ENCODE measurements around the gene ZNF410. TPM values are rescaled to one million over a fixed set of nuclear protein-coding genes. Genes with fewer than 3 reads are reported as not detected.
"Not testable (repeated sequence)": the region's sequence is repeated elsewhere in the genome, so short reads cannot be mapped to it uniquely, and the experiment has no call there.

Gene ZNF410
- total and polyA plus RNA-seq, 2 of the 8 experiments (the other 6 are each of a cell fraction or from before 2014, with no cell fraction given): 11.2 to 18.9 TPM

GRCh38 chr14:73886449-73887317 is at the start of gene ZNF410 (continued):
- TF ChIP-seq CEBPB (IDR thresholded peaks at IDR 0.05; ENCODE audit: low read depth, low read length) (no peak), SIN3A (conservative IDR thresholded peaks at IDR 0.05 in 1 of 2, IDR thresholded peaks at IDR 0.05 in 1 of 2; ENCODE audit: low read depth in 1 of 2, low read length in 2 of 2) (peak in 1 of 2 experiments; percentile 80; a peak in 2 of 4 replicates), BRCA1 (IDR thresholded peaks at IDR 0.05; ENCODE audit: low read depth, low read length) (no peak), HDAC6 (IDR thresholded peaks at IDR 0.05; ENCODE audit: low read depth, low read length) (no peak), RBBP5 (IDR thresholded peaks at IDR 0.05; ENCODE audit: borderline replicate concordance, low read depth, low read length) (peak; percentile 60; the same call in 1 of the 2 replicates)

GRCh38 chr14:73838293-73839034 is 48.2 kb upstream of the ZNF410 start:
- not testable (repeated sequence) for H4K8ac ChIP-seq (ENCODE audit: extremely low read depth, insufficient read depth, low read length); H2BK120ac ChIP-seq (replicated peaks; ENCODE audit: low read depth, low read length); H3K4me3 ChIP-seq (ENCODE audit: extremely low read depth in 1 of 4, insufficient read depth in 2 of 4, low read depth in 3 of 4, low read length in 4 of 4); H2AFZ ChIP-seq (ENCODE audit: low read length); H3K9ac ChIP-seq (replicated peaks in 1 of 4; ENCODE audit: extremely low read depth in 1 of 4, low read depth in 3 of 4, low read length in 3 of 4); H4K20me1 ChIP-seq (replicated peaks in 1 of 2; ENCODE audit: control insufficient read depth in 1 of 2, insufficient read depth in 2 of 2, low read length in 2 of 2); H3K9me3 ChIP-seq (ENCODE audit: insufficient read depth in 2 of 2, low read depth in 1 of 2, low read length in 1 of 2); H3K36me3 ChIP-seq (ENCODE audit: control insufficient read depth in 2 of 4, insufficient read depth in 4 of 4, low read length in 3 of 4); H3K79me1 ChIP-seq (ENCODE audit: low read depth, low read length); H3K27me3 ChIP-seq (replicated peaks in 1 of 4; ENCODE audit: control insufficient read depth in 3 of 4, extremely low read depth in 1 of 4, insufficient read depth in 3 of 4, low read length in 3 of 4); H3K23ac ChIP-seq (ENCODE audit: insufficient read length); H4K5ac ChIP-seq (ENCODE audit: insufficient read length, low read depth, low read length); H2BK15ac ChIP-seq (ENCODE audit: low read length); DNase-seq (ENCODE audit: low read depth in 1 of 2, low spot score in 2 of 2); H3K14ac ChIP-seq (ENCODE audit: insufficient read length); H3K23me2 ChIP-seq (ENCODE audit: low read depth, low read length); H3K18ac ChIP-seq (ENCODE audit: extremely low read depth, low read length); H3K27ac ChIP-seq (ENCODE audit: low read depth, low read length); H2BK20ac ChIP-seq (ENCODE audit: low read length); FAIRE-seq; H4K91ac ChIP-seq (replicated peaks; ENCODE audit: insufficient read length, low read length); H3K79me2 ChIP-seq (ENCODE audit: control insufficient read depth in 1 of 2, insufficient read depth in 2 of 2, low read length in 2 of 2); H2BK5ac ChIP-seq (ENCODE audit: low read depth, low read length); H2BK12ac ChIP-seq (ENCODE audit: low read depth, low read length); H3K56ac ChIP-seq (replicated peaks; ENCODE audit: insufficient read length, low read depth, low read length); H2AK5ac ChIP-seq (ENCODE audit: low read depth, low read length); H3K4ac ChIP-seq (replicated peaks; ENCODE audit: insufficient read length, low read depth, low read length); H3K4me2 ChIP-seq (ENCODE audit: insufficient read depth in 1 of 2, low read depth in 2 of 2, low read length in 2 of 2)
- ChIA-PET POLR2A (ENCODE audit: partially characterized antibody) (interaction anchor here (0.6 to 1.3 kb wide), 3 partner anchors 9 to 66 kb away, joined by 3 to 6 read pairs (median 3); partner anchors contain the start of gene PTGR2), CTCF (ENCODE audit: partially characterized antibody) (interaction anchor here (2.0 to 2.1 kb wide), 2 partner anchors 12 to 110 kb away, joined by 8 to 10 read pairs; no protein-coding TSS in a partner anchor)
- peaks cover 6 to 10% (median 8%) of the 10 kb centered on the region in 4 experiments; a peak in 6 of 7 replicates for H3K4me1 ChIP-seq (replicated peaks in 1 of 4; ENCODE audit: control insufficient read depth in 3 of 4, insufficient read depth in 4 of 4, low read length in 3 of 4)
- WGBS, 2 experiments (ENCODE audit: extremely low coverage in 1 of 2, insufficient coverage in 1 of 2, insufficient read length in 1 of 2, insufficient replicate concordance in 2 of 2, low coverage in 1 of 2, low lambda C conversion rate in 2 of 2, missing lambda C conversion rate in 1 of 2): 93% methylated on average over 7 of the region's 7 CpGs; no CpG with 5 or more reads in 1 of the 2 experiments

All from H1 (cell line).